SK-N-SH treated with all-trans-retinoic acid at 6 μM for 48 hours (cell line): Measurements from ENCODE around the gene UBE3C.

Source experiments
- ATAC-seq: fragments of 200-7000 bp; cut with Tn5 transposase; 3 replicates; pipeline ENCODE4 v1.9.1; 2020; ENCODE audit warnings: mild to moderate bottlenecking, moderate library complexity
- ARNTL ChIP-seq: fragments of 450-650 bp; formaldehyde crosslinking; IDR thresholded peaks from 2 replicates; pipeline ENCODE4 v1.5.0; 2020; ENCODE audit warnings: low read depth, mild to moderate bottlenecking, moderate library complexity, borderline replicate concordance
- BACH2 ChIP-seq: fragments of 250-450 bp; sonication (Bioruptor Pico); IDR thresholded peaks from 2 replicates; pipeline ENCODE4 v1.9.0; 2021; ENCODE audit warnings: mild to moderate bottlenecking, borderline replicate concordance
- CSDC2 ChIP-seq: fragments of 250-450 bp; sonication (Bioruptor Pico); IDR thresholded peaks from 2 replicates; pipeline ENCODE4 v1.5.0; 2020; ENCODE audit warnings: mild to moderate bottlenecking, moderate library complexity
- CSRNP3 ChIP-seq: fragments of 250-450 bp; sonication (Bioruptor Pico); IDR thresholded peaks from 2 replicates; pipeline ENCODE4 v1.5.1; 2021; ENCODE audit warnings: mild to moderate bottlenecking, moderate library complexity
- ESRRG ChIP-seq: fragments of 250-450 bp; sonication (Bioruptor Pico); IDR thresholded peaks from 2 replicates; pipeline ENCODE4 v1.6.1; 2021; ENCODE audit warnings: mild to moderate bottlenecking
- GLIS3 ChIP-seq: fragments of 250-450 bp; sonication (Bioruptor Pico); IDR thresholded peaks from 2 replicates; pipeline ENCODE4 v1.5.0; 2020; ENCODE audit warnings: mild to moderate bottlenecking, moderate library complexity
- ISL1 ChIP-seq: fragments of 250-450 bp; sonication (Bioruptor Pico); IDR thresholded peaks from 2 replicates; pipeline ENCODE4 v2.1.2; 2022; ENCODE audit warnings: mild to moderate bottlenecking, moderate library complexity
- OSR1 ChIP-seq: fragments of 250-450 bp; sonication (Bioruptor Pico); IDR thresholded peaks from 2 replicates; pipeline ENCODE4 v1.8.0; 2022; ENCODE audit warnings: moderate library complexity, mild to moderate bottlenecking, inconsistent platforms
- PATZ1 ChIP-seq: fragments of 250-450 bp; sonication (Bioruptor Pico); IDR thresholded peaks from 2 replicates; pipeline ENCODE4 v1.8.0; 2020; ENCODE audit warnings: mild to moderate bottlenecking, moderate library complexity, borderline replicate concordance
- POU6F1 ChIP-seq: fragments of 250-450 bp; sonication (Bioruptor Pico); IDR thresholded peaks from 2 replicates; pipeline ENCODE4 v1.8.0; 2021; ENCODE audit warnings: low read depth, mild to moderate bottlenecking, moderate library complexity, borderline replicate concordance
- PPARA ChIP-seq: fragments of 250-450 bp; sonication (Bioruptor Pico); IDR thresholded peaks from 2 replicates; pipeline ENCODE4 v1.5.0; 2020; ENCODE audit warnings: mild to moderate bottlenecking, borderline replicate concordance
- SNAI2 ChIP-seq: fragments of 250-450 bp; sonication (Bioruptor Pico); IDR thresholded peaks from 2 replicates; pipeline ENCODE4 v1.5.0; 2020; ENCODE audit warnings: mild to moderate bottlenecking, moderate library complexity
- TCF4 ChIP-seq: fragments of 250-450 bp; sonication (Bioruptor Pico); IDR thresholded peaks from 2 replicates; pipeline ENCODE4 v1.8.0; 2021; ENCODE audit warnings: mild to moderate bottlenecking, moderate library complexity, borderline replicate concordance
- TOX ChIP-seq: fragments of 250-450 bp; sonication (Bioruptor Pico); IDR thresholded peaks from 2 replicates; pipeline ENCODE4 v1.8.0; 2021; ENCODE audit warnings: mild to moderate bottlenecking, moderate library complexity, borderline replicate concordance
- ZC3H10 ChIP-seq: fragments of 250-450 bp; sonication (Bioruptor Pico); IDR thresholded peaks from 2 replicates; pipeline ENCODE4 v1.5.1; 2021; ENCODE audit warnings: mild to moderate bottlenecking, moderate library complexity
- ZNF70 ChIP-seq: fragments of 450-650 bp; formaldehyde crosslinking; IDR thresholded peaks from 2 replicates; pipeline ENCODE4 v1.5.0; 2020; ENCODE audit warnings: mild to moderate bottlenecking, moderate library complexity
- ZNF8 ChIP-seq: fragments of 450-650 bp; formaldehyde crosslinking; IDR thresholded peaks from 2 replicates; pipeline ENCODE4 v1.5.0; 2020; ENCODE audit warnings: mild to moderate bottlenecking, moderate library complexity
- TF ChIP-seq, protein P1 (sequence below): fragments of 250-450 bp; sonication (Bioruptor Pico); IDR thresholded peaks from 2 replicates; pipeline ENCODE4 v1.5.1; 2020; ENCODE audit warnings: low read depth, mild to moderate bottlenecking, moderate library complexity
- TF ChIP-seq, protein P2 (sequence below): fragments of 250-450 bp; sonication (Bioruptor Pico); IDR thresholded peaks from 2 replicates; pipeline ENCODE4 v1.5.0; 2020; ENCODE audit warnings: mild to moderate bottlenecking, moderate library complexity

Gene UBE3C

DNA sequence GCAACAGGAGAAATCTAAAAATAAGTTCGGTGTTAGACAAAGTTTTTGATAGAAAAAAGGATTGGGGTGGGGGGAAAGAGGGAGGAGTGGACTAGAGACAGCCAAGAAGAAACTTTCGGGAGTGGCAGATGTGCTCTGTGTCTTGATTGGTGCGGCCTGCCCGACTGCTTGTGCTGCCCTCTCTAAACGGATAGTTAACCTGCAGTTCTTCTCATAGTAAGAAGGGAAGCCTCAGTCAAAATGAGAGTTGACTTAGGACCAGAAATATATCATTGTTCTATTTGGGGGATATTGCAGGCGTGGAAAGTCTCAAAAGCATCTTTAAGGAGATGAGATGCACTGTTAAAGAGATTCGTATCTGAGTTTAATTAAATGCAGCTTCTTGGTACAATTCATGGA lies 39.3 kb downstream of the UBE3C start (continued):
- TF ChIP-seq POU6F1 (CRISPR knock-in tag) (no peak), ESRRG (CRISPR knock-in tag) (no peak), ZC3H10 (CRISPR knock-in tag) (no peak), BACH2 (CRISPR knock-in tag) (no peak), ZNF70 (no peak), CSRNP3 (no peak), CSDC2 (no peak), ZNF8 (CRISPR knock-in tag) (no peak), SNAI2 (CRISPR knock-in tag) (no peak)
- TF ChIP-seq, protein P1, sequence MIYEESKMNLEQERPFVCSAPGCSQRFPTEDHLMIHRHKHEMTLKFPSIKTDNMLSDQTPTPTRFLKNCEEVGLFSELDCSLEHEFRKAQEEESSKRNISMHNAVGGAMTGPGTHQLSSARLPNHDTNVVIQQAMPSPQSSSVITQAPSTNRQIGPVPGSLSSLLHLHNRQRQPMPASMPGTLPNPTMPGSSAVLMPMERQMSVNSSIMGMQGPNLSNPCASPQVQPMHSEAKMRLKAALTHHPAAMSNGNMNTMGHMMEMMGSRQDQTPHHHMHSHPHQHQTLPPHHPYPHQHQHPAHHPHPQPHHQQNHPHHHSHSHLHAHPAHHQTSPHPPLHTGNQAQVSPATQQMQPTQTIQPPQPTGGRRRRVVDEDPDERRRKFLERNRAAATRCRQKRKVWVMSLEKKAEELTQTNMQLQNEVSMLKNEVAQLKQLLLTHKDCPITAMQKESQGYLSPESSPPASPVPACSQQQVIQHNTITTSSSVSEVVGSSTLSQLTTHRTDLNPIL (CRISPR knock-in tag) = no peak

DNA sequence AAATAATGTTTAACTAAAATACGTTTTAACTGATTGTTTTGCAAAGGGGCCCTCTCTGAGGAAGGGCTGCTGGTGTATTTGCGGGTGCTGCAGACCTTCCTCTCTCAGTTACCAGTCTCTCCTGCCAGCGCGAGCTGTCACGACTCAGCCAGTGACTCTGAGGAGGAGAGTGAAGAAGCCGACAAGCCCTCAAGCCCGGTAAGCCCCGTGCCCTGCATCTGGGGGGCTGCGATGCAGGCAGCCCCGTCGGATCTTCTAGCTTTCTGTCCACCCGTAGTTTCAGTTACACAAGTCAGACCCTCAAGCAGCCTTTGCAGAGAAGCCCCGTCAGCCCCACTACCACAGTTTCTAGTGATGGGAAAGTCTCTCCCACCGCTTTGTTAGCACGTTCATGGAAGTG lies 45.1 kb downstream of the UBE3C start:
- ATAC-seq = no peak
- TF ChIP-seq GLIS3 (CRISPR knock-in tag) = no peak
- no peak for TF ChIP-seq TCF4 (CRISPR knock-in tag)
- TF ChIP-seq CSDC2 = no peak
- no peak for TF ChIP-seq ESRRG (CRISPR knock-in tag)
- TF ChIP-seq ZNF8 (CRISPR knock-in tag) = no peak
- TF ChIP-seq, protein P2, sequence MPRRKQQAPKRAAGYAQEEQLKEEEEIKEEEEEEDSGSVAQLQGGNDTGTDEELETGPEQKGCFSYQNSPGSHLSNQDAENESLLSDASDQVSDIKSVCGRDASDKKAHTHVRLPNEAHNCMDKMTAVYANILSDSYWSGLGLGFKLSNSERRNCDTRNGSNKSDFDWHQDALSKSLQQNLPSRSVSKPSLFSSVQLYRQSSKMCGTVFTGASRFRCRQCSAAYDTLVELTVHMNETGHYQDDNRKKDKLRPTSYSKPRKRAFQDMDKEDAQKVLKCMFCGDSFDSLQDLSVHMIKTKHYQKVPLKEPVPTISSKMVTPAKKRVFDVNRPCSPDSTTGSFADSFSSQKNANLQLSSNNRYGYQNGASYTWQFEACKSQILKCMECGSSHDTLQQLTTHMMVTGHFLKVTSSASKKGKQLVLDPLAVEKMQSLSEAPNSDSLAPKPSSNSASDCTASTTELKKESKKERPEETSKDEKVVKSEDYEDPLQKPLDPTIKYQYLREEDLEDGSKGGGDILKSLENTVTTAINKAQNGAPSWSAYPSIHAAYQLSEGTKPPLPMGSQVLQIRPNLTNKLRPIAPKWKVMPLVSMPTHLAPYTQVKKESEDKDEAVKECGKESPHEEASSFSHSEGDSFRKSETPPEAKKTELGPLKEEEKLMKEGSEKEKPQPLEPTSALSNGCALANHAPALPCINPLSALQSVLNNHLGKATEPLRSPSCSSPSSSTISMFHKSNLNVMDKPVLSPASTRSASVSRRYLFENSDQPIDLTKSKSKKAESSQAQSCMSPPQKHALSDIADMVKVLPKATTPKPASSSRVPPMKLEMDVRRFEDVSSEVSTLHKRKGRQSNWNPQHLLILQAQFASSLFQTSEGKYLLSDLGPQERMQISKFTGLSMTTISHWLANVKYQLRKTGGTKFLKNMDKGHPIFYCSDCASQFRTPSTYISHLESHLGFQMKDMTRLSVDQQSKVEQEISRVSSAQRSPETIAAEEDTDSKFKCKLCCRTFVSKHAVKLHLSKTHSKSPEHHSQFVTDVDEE (CRISPR knock-in tag) = no peak
- TF ChIP-seq PATZ1 = no peak
- no peak for TF ChIP-seq ZNF70
- no peak for TF ChIP-seq TOX (CRISPR knock-in tag)
- no peak for TF ChIP-seq PPARA (CRISPR knock-in tag)
- no peak for TF ChIP-seq OSR1 (CRISPR knock-in tag)
- no peak for TF ChIP-seq ISL1 (CRISPR knock-in tag)
- TF ChIP-seq, protein P1 (CRISPR knock-in tag) = no peak
- no peak for TF ChIP-seq ZC3H10 (CRISPR knock-in tag)
- TF ChIP-seq CSRNP3 = no peak
- TF ChIP-seq BACH2 (CRISPR knock-in tag) = no peak
- TF ChIP-seq SNAI2 (CRISPR knock-in tag) = no peak
- no peak for TF ChIP-seq ARNTL (CRISPR knock-in tag)
- TF ChIP-seq POU6F1 (CRISPR knock-in tag) = no peak
